Measurements from ENCODE around the gene STX16. TPM values are rescaled to one million over a fixed set of nuclear protein-coding genes. Genes with fewer than 3 reads are reported as not detected.

Gene STX16
- total and polyA plus RNA-seq, 2 of the 13 experiments (the other 11 are each of a cell fraction or from before 2014, with no cell fraction given): 28.0 to 72.7 TPM

- TF ChIP-seq ZNF773 (CRISPR knock-in tag; IDR thresholded peaks at IDR 0.05; ENCODE audit: borderline replicate concordance) (no peak), RBM22 (optimal IDR thresholded peaks at IDR 0.05; ENCODE audit: low read length) (no peak), HOXA7 (CRISPR knock-in tag; IDR thresholded peaks at IDR 0.05) (no peak), GFI1 (CRISPR knock-in tag; IDR thresholded peaks at IDR 0.05; ENCODE audit: borderline replicate concordance) (no peak), SMARCE1 (IDR thresholded peaks at IDR 0.05; ENCODE audit: borderline replicate concordance) (no peak), HOXD1 (CRISPR knock-in tag; IDR thresholded peaks at IDR 0.05) (no peak), ZNF225 (CRISPR knock-in tag; IDR thresholded peaks at IDR 0.05) (no peak), ZNF256 (CRISPR knock-in tag; conservative IDR thresholded peaks at IDR 0.05) (no peak), FLYWCH1 (CRISPR knock-in tag; IDR thresholded peaks at IDR 0.05) (no peak), CBX2 (IDR thresholded peaks at IDR 0.05; ENCODE audit: low read depth, low read length) (no peak), CBX2 (CRISPR knock-in tag; IDR thresholded peaks at IDR 0.05; ENCODE audit: low read depth) (no peak), PHF5A (CRISPR knock-in tag; IDR thresholded peaks at IDR 0.05; ENCODE audit: low read depth, unreplicated experiment) (no peak), KDM5B (CRISPR knock-in tag; IDR thresholded peaks at IDR 0.05; ENCODE audit: borderline replicate concordance) (no peak), TCF7 (IDR thresholded peaks at IDR 0.05; ENCODE audit: low read depth) (no peak), THAP11 (CRISPR knock-in tag; IDR thresholded peaks at IDR 0.05) (no peak), ZBTB1 (CRISPR knock-in tag; IDR thresholded peaks at IDR 0.05; ENCODE audit: borderline replicate concordance) (no peak), HNRNPLL (IDR thresholded peaks at IDR 0.05; ENCODE audit: low read depth, low read length, poor library complexity, severe bottlenecking) (no peak), KDM2A (CRISPR knock-in tag; IDR thresholded peaks at IDR 0.05; ENCODE audit: borderline replicate concordance, low read depth) (no peak)
- TF ChIP-seq, protein P1, sequence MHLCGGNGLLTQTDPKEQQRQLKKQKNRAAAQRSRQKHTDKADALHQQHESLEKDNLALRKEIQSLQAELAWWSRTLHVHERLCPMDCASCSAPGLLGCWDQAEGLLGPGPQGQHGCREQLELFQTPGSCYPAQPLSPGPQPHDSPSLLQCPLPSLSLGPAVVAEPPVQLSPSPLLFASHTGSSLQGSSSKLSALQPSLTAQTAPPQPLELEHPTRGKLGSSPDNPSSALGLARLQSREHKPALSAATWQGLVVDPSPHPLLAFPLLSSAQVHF (CRISPR knock-in tag; IDR thresholded peaks at IDR 0.05): no peak
- no peak overlapping the region for H3K4me2 ChIP-seq (ENCODE audit: low read depth, low read length)
- BruUV-seq (replicated peaks): no TSS peak
- H3K9me3 ChIP-seq (ENCODE audit: low read length): no peaks in the 10 kb centered on the region
- DNase-seq (ENCODE audit: low spot score): no peak
- H3K9ac ChIP-seq (ENCODE audit: insufficient read depth, low read depth, low read length): no peak overlapping the region
- H3K27ac ChIP-seq (ENCODE audit: extremely low read length, insufficient read depth, low read length): no peak overlapping the region
- intact Hi-C loops (cut with micrococcal nuclease; ENCODE audit: unreplicated experiment) (no loop called here), in situ Hi-C loops (cut with HindIII; ENCODE audit: extremely low pct_ligation_motif_present, low pct_unique_long_range_greater_than_20kb) (no loop called here)
- FAIRE-seq: no peak
- POLR2A ChIA-PET: no interaction called here
- ATAC-seq: no peak
- no peak overlapping the region for H3K4me3 ChIP-seq (replicated peaks in 1 of 3; ENCODE audit: insufficient read depth in 1 of 3, low read depth in 2 of 3, low read length in 3 of 3)
- H3K36me3 ChIP-seq (replicated peaks in 1 of 2; ENCODE audit: control insufficient read depth in 1 of 2, insufficient read depth in 2 of 2, low read length in 2 of 2): peaks cover 33 to 69% of the 10 kb centered on the region in 2 experiments
- peaks cover 16% of the 10 kb centered on the region for H4K20me1 ChIP-seq (ENCODE audit: insufficient read depth, low read length)
- CTCF ChIA-PET (ENCODE audit: low intra/inter-chr PET ratio, low total read pairs): no interaction called here
- H2AFZ ChIP-seq (ENCODE audit: low read length): no peak overlapping the region
- WGBS (ENCODE audit: low lambda C conversion rate): over 99% methylated on average over 5 of the region's 5 CpGs
- H3K4me1 ChIP-seq (ENCODE audit: insufficient read depth, low read length): no peaks in the 10 kb centered on the region
- peaks cover 34% of the 10 kb centered on the region for H3K79me2 ChIP-seq (ENCODE audit: insufficient read depth, low read length)
- H3K27me3 ChIP-seq (ENCODE audit: control insufficient read depth in 1 of 2, insufficient read depth in 2 of 2, low read length in 2 of 2): no peaks in the 10 kb centered on the region
Observed at GRCh38 chr20:58667975-58668374, 16.9 kb downstream of the STX16 start.
